ENCODE results near the gene BTNL3. TPM values are rescaled to one million over a fixed set of nuclear protein-coding genes. Genes with fewer than 3 reads are reported as not detected.

The BTNL3 gene
- total RNA-seq, 1 donor from 2014 or later = 0.36 TPM

DNA sequence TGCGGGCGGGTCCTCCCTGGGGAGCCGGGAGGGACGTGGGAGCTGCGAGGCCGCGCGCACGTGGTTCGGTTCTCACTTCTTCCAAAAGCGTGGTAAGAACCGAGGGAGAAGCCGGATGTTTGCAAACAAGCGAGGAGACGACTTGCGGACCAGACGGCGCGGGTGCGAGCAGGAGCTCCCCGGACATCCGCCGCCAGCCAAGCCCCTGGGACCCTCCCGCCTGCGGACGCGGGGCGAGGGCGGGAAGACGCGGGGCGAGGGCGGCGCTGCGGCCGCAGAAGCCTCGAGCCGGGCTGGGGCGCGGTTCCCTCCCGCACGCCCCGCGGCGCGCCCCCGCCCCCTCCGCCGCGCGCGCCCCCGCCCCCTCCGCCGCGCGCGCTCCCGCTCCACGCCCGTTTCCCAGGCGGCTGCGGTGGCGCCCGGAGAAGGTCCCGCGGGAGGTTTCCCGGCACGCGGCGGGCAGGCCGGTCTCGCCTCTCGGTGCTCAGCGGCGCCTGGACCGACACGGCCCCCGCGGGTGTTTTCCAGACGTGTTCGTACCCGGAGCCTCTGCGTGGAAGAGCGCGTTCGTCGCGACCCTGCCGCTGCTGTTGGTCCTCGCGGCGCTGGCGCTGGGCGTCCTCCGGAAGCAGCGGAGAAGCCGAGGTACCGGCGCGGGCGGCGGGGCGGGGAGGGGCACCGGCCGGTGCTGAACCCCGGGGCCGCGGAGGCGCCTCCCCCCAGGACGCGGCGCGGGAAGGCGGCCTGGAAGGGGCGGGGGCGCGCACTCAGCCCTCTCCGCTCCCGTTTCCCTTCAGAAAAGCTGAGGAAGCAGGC is 64.2 kb downstream of the BTNL3 start:
- Mint-ChIP-seq H3K27me3 (ENCODE audit: unreplicated experiment) (peaks cover 33% of the 10 kb centered on the region), H3K9me3 (ENCODE audit: unreplicated experiment) (no peaks in the 10 kb centered on the region), H3K4me1 (ENCODE audit: unreplicated experiment) (peaks cover 17% of the 10 kb centered on the region), H3K27ac (ENCODE audit: unreplicated experiment) (no peak overlapping the region), H3K36me3 (ENCODE audit: low read depth, unreplicated experiment) (peaks cover 20% of the 10 kb centered on the region), H3K4me3 (ENCODE audit: unreplicated experiment) (peak overlapping the region; percentile 88)
- DNase-seq (ENCODE audit: low spot score) = peak; percentile 32
- TF ChIP-seq, protein P1, sequence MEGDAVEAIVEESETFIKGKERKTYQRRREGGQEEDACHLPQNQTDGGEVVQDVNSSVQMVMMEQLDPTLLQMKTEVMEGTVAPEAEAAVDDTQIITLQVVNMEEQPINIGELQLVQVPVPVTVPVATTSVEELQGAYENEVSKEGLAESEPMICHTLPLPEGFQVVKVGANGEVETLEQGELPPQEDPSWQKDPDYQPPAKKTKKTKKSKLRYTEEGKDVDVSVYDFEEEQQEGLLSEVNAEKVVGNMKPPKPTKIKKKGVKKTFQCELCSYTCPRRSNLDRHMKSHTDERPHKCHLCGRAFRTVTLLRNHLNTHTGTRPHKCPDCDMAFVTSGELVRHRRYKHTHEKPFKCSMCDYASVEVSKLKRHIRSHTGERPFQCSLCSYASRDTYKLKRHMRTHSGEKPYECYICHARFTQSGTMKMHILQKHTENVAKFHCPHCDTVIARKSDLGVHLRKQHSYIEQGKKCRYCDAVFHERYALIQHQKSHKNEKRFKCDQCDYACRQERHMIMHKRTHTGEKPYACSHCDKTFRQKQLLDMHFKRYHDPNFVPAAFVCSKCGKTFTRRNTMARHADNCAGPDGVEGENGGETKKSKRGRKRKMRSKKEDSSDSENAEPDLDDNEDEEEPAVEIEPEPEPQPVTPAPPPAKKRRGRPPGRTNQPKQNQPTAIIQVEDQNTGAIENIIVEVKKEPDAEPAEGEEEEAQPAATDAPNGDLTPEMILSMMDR (IDR thresholded peaks at IDR 0.05; ENCODE audit: unreplicated experiment) = no peak

DNA sequence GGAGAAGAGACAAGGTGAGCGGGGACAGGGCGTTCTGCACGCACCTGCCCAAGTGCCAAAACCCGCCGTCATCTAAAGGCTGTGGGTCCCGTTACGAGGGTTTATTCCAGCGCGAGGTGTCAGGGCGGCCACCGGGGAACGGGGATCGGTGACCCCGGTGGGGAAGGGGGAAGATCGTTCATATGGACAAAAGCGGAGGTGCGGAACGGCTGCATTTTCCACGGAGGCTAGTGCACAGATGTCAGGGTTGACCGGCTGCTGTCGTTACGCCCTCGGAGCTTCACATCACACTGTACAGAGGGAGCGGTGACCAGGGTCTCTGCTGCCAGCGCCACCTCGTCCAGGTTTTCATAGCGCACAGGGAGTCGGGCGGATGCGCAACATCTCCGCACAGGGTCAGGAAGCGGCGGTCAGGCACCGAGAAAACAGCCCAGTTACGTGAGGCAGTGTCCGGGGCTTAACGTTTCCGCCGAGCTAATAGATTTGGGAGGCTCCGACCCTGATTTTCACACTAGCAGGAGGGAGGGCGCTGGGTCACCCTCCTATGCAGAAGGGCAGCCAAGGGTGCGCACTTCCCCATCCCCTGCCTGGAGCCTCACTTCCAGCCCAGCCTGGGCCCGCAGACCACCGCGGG is 65.0 kb downstream of the BTNL3 start:
- H3K27ac Mint-ChIP-seq (ENCODE audit: unreplicated experiment) = peak overlapping the region; percentile 48
- no peaks in the 10 kb centered on the region for H3K9me3 Mint-ChIP-seq (ENCODE audit: unreplicated experiment)
- TF ChIP-seq, protein P1 (IDR thresholded peaks at IDR 0.05; ENCODE audit: unreplicated experiment) = no peak
- H3K4me1 Mint-ChIP-seq (ENCODE audit: unreplicated experiment) = peaks cover 19% of the 10 kb centered on the region
- DNase-seq (ENCODE audit: low spot score) = peak; percentile 53
- peaks cover 20% of the 10 kb centered on the region for H3K36me3 Mint-ChIP-seq (ENCODE audit: low read depth, unreplicated experiment)
- peak overlapping the region; percentile 86 for H3K4me3 Mint-ChIP-seq (ENCODE audit: unreplicated experiment)
- H3K27me3 Mint-ChIP-seq (ENCODE audit: unreplicated experiment) = peaks cover 33% of the 10 kb centered on the region

DNA sequence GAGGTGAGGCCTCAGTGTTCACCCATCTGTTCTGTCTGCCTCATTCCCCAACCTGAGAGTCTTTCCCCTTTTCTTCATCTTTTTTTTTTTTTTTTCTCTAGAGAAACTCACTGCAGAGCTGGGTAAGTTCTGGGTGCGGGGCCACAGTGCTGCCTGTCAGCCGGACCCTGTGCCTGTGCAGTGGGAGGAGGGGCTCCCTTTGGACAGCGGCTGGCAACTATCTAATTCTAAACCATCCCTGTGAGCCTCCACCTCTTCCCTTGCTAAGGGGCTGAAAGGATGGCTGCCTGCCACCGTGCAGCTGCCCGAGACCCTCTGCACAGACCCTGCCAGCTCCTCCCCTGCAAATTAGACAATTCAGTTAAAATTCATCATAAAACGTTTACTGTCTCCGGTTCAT is 65.5 kb downstream of the BTNL3 start:
- H3K27ac Mint-ChIP-seq (ENCODE audit: unreplicated experiment) = peak overlapping the region; percentile 48
- H3K36me3 Mint-ChIP-seq (ENCODE audit: low read depth, unreplicated experiment) = peaks cover 20% of the 10 kb centered on the region
- no peaks in the 10 kb centered on the region for H3K9me3 Mint-ChIP-seq (ENCODE audit: unreplicated experiment)
- peak overlapping the region; percentile 81 for H3K4me3 Mint-ChIP-seq (ENCODE audit: unreplicated experiment)
- peaks cover 33% of the 10 kb centered on the region for H3K27me3 Mint-ChIP-seq (ENCODE audit: unreplicated experiment)
- H3K4me1 Mint-ChIP-seq (ENCODE audit: unreplicated experiment) = peaks cover 23% of the 10 kb centered on the region
- no peak for DNase-seq (ENCODE audit: low spot score)
- TF ChIP-seq, protein P1 (IDR thresholded peaks at IDR 0.05; ENCODE audit: unreplicated experiment) = no peak

DNA sequence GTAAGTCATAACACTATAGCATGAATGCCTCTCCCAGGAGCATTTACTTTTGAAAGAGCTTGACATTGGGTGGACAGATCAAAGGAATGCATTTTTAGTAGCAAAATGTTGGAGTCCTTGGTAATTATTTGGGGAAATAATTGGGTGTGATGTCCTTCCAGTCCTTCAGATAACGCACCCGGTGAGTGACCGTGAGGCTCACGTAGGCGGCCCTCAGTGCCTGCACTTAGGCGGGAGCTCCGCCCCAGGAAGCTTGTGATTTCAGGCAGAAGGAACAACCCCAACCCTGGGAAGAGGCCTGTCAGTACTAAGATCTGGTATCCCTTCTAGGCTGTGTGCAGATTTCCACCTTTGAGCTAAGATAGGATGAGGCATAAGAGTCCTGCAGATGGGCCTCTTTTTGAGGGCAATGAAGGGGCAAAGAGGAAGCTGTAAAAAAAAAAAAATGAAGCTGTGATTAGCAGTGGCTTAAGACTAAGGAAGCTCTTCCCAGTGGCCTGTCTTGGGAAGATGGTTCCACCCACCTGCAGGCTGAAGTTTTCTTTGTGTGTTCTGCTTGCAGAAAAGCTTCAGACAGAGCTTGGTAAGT is 66.3 kb downstream of the BTNL3 start:
- Mint-ChIP-seq H3K4me1 (ENCODE audit: unreplicated experiment) (peaks cover 23% of the 10 kb centered on the region), H3K27me3 (ENCODE audit: unreplicated experiment) (peaks cover 31% of the 10 kb centered on the region), H3K36me3 (ENCODE audit: low read depth, unreplicated experiment) (peaks cover 20% of the 10 kb centered on the region), H3K4me3 (ENCODE audit: unreplicated experiment) (peak overlapping the region; percentile 81), H3K9me3 (ENCODE audit: unreplicated experiment) (no peaks in the 10 kb centered on the region), H3K27ac (ENCODE audit: unreplicated experiment) (no peak overlapping the region)
- DNase-seq (ENCODE audit: low spot score) = no peak
- TF ChIP-seq, protein P1 (IDR thresholded peaks at IDR 0.05; ENCODE audit: unreplicated experiment) = no peak

Small RNA genes within 50 kb of the gene (microRNA-seq; reads per million reads assigned to microRNA genes)
- not detected for gene MIR8089 (ENCODE audit: unreplicated experiment)

Other genes with a start within 250 kb of the BTNL3 start
- gene OR2Y1, start 248.8 kb upstream of the BTNL3 start, total RNA-seq (ENCODE audit: unreplicated experiment) = not detected
- 115 TPM for gene MGAT1, start 186.0 kb upstream of the BTNL3 start, total RNA-seq (ENCODE audit: unreplicated experiment)
- gene ZFP62, start 127.6 kb upstream of the BTNL3 start, total RNA-seq (ENCODE audit: unreplicated experiment) = 30.2 TPM
- gene BTNL8, start 89.7 kb upstream of the BTNL3 start, total RNA-seq (ENCODE audit: unreplicated experiment) = 0.59 TPM
- 24.3 TPM for gene BTNL9, start 51.4 kb downstream of the BTNL3 start, total RNA-seq (ENCODE audit: unreplicated experiment)
- not detected for gene OR2V1, start 142.3 kb downstream of the BTNL3 start, total RNA-seq (ENCODE audit: unreplicated experiment)
- gene OR2V2, start 158.7 kb downstream of the BTNL3 start, total RNA-seq (ENCODE audit: unreplicated experiment) = not detected
- not detected for gene TRIM7, start 216.3 kb downstream of the BTNL3 start, total RNA-seq (ENCODE audit: unreplicated experiment)
- 21.8 TPM for gene TRIM41, start 234.4 kb downstream of the BTNL3 start, total RNA-seq (ENCODE audit: unreplicated experiment)